Measurements from ENCODE around the gene TMA7.
"Not testable (repeated sequence)": the region's sequence is repeated elsewhere in the genome, so short reads cannot be mapped to it uniquely, and the experiment has no call there.

Gene TMA7

GRCh38 chr3:48468329-48468731 lies 28.3 kb downstream of the TMA7 start:
- no peak for DNase-seq (ENCODE audit: low read depth)

DNA sequence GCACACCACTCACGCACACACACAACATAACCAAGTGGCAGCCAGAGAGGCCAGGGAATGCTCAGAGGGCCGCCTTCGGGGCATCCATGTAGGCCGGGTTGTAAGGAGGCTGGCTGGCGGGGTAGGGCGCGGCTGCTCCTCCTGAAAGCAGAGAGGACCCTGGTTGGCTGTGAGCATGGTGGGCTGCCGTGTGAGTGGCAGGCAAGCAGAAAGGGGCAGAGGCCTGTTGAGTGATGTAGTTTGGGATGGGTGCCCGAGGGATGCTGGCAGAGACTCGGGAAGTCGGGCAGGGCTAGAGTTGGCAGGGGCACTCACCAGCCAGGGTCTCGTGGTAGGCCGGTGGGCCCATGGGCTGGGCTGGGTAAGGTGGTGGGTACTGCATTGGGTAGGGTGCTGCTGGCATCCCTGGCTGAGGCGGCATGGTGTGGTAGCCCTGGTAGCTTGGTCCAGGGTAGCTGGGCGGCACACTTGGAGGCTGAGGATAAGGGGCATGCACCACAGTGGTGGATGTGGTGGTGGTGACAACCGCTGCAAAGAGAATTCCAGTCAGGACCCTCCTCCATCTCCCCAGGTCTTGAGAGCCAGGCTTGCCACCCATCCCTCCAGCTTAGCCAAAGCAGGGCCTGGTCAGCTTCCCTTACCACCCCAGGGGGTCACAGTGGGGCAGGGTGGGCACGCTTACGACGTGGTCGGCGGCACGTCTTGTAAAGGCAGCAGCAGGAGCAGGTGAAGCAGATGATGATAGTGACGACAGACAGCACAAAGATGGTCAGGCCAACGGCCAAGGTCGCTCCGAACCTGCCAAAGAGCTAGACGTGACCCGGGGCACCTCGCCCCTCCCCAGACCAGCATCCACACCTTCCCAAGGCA lies 29.2 kb downstream of the TMA7 start:
- DNase-seq (ENCODE audit: low read depth): no peak

DNA sequence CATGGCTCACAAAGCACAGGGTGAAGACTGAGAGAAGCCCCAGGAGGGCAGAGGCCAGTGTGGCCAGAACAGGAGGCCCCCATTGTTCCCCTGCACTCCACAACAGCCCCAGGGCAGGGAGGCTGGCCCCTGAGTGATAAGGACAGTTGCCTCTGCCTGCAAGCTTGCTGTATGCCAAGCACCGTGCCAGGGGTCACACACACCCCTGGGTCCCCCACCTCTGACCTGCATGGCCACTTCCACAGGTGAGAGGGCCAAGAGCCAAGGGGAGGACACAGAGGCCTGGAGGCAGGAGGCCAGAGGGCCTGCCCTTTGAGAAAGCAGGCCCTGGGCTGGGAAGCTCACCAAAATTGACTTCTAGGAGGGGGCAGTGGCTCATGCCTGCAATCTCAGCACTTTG lies 30.2 kb downstream of the TMA7 start:
- DNase-seq (ENCODE audit: low read depth): no peak

DNA sequence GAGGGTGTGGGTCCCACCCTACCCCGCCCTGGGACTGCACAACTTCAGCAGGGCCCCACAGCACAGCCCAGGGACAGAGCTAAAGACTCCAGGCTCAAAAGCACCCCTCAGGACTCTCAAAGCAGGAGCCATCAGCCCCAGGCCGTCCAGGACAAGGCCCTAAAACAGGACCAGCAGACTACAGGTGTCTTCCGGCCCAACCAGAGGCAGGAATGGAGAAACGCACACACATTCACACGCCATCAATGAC lies 32.5 kb downstream of the TMA7 start:
- DNase-seq (ENCODE audit: low read depth): no peak

- peak; percentile 78 for DNase-seq (ENCODE audit: low read depth)
Measured at GRCh38 chr3:48472923-48473616, 33.0 kb downstream of the TMA7 start.

GRCh38 chr3:48473617-48473952 lies 33.5 kb downstream of the TMA7 start:
- DNase-seq (ENCODE audit: low read depth): no peak

DNA sequence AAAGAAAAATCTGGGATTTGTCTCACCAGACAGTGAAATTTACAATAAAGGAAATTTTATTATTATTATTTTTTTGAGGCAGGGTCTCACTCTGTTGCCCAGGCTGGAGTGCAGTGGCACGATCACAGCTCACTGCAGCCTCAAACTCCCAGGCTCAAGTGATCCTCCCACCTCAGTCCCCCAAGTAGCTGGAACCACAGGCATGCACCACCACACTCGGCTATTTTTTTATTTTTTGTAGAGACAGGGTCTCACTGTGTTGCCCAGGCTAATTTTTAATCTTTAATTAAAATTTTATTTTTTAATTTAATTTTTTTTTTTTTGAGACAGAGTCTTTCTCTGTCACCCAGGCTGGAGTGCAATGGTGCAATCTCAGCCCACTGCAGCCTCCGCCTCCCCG lies 34.0 kb downstream of the TMA7 start:
- not testable (repeated sequence) for DNase-seq (ENCODE audit: low read depth)

GRCh38 chr3:48474619-48475018 lies 34.6 kb downstream of the TMA7 start:
- DNase-seq (ENCODE audit: low read depth): no peak

GRCh38 chr3:48475188-48475587 lies 35.1 kb downstream of the TMA7 start:
- no peak for DNase-seq (ENCODE audit: low read depth)

DNA sequence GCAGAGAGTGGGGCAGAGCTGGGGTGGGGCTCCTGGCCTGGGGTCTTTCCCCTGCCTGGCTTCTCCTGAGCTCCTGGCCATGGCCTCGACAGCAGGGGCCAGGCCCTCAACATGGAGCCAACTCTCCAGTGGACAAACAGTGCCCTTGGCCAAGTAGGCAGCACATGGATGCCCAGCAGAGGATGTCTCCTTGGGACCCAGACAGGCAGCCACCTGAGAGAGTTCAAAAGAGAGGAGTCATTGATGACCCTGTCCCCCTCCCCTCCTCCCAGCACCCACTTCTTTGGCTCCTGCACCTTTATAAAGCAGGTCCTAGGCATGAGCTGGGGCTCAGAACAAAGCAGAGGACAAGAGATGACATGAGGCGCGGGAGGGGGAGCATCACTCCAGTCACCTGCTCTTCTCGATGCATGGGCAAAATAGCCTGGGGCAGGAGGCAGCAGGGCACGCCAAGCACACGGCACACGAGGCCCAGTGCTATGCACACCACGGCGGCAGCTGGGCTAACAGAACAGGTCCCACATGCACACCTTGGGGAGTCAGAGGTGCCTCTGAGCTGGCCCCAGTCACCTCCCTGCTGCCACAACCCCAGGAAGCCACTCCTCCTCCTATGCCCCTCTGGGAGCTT lies 36.5 kb downstream of the TMA7 start:
- DNase-seq (ENCODE audit: low read depth): no peak

GRCh38 chr3:48477959-48478520 lies 38.0 kb downstream of the TMA7 start:
- no peak for DNase-seq (ENCODE audit: low read depth)

- no peak for DNase-seq (ENCODE audit: low read depth)
Measured at GRCh38 chr3:48478626-48479555, 38.8 kb downstream of the TMA7 start.

- DNase-seq (ENCODE audit: low read depth): not testable (repeated sequence)
Measured at GRCh38 chr3:48480891-48481290, 40.8 kb downstream of the TMA7 start.

- DNase-seq (ENCODE audit: low read depth): not testable (repeated sequence)
Measured at GRCh38 chr3:48482822-48483221, 42.8 kb downstream of the TMA7 start.

- DNase-seq (ENCODE audit: low read depth): no peak
Measured at GRCh38 chr3:48486952-48487351, 46.9 kb downstream of the TMA7 start.

DNA sequence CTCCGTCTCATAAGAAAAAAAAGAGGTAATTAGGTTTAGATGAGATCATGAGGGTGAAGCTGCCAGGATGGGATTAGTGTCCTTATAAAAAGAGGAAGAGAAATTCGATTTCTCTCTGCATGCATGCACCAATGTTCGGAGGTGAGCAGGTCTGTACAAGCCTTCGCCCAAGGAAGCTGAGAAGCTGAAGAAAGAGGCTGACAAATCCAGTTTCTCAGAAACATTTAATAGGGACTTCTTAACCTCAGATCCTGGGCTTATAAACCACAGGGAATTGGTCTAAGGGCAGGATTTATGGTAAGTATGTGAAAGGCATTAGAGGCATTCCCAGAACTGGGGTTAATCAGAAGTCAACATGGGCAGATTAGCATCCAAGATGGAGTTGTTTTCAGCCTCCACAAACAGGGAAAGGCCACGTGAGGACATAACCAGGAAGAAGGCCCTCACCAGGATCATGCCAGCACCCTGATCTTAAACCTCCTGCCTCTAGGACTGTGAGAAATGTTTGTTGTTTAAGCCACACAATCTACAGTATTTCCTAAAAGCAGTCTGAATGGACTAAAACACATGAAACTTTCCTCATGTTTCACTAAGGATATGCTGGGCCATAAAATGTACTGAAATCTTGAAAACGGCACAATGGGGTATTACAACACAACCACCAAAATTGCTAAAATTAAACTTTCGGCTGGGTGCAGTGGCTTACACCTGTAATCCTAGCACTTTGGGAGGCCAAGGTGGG lies 52.6 kb downstream of the TMA7 start:
- no peak for DNase-seq (ENCODE audit: low read depth)

DNA sequence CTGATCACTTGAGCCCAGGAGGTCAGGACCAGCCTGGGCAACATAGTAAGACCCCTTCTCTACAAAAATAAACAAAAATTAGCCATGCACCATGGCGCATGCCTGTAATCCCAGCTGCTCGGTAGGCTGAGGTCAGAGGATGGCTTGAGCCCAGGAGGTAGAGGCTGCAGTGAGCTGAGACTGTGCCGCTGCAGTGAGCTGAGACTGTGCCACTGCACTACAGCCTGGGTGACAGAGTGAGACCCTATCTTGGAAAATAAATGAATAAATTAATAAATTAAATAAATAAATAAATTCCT lies 53.1 kb downstream of the TMA7 start:
- DNase-seq (ENCODE audit: low read depth): no peak
